ENCODE measurements around the gene TMEM91. TPM values are rescaled to one million over a fixed set of nuclear protein-coding genes. Genes with fewer than 3 reads are reported as not detected.

Gene TMEM91
- total and polyA plus RNA-seq, 9 of the 15 experiments (the other 6 are each of a cell fraction or from before 2014, with no cell fraction given), result 1.2 to 5.2 (median 2.7) TPM

DNA sequence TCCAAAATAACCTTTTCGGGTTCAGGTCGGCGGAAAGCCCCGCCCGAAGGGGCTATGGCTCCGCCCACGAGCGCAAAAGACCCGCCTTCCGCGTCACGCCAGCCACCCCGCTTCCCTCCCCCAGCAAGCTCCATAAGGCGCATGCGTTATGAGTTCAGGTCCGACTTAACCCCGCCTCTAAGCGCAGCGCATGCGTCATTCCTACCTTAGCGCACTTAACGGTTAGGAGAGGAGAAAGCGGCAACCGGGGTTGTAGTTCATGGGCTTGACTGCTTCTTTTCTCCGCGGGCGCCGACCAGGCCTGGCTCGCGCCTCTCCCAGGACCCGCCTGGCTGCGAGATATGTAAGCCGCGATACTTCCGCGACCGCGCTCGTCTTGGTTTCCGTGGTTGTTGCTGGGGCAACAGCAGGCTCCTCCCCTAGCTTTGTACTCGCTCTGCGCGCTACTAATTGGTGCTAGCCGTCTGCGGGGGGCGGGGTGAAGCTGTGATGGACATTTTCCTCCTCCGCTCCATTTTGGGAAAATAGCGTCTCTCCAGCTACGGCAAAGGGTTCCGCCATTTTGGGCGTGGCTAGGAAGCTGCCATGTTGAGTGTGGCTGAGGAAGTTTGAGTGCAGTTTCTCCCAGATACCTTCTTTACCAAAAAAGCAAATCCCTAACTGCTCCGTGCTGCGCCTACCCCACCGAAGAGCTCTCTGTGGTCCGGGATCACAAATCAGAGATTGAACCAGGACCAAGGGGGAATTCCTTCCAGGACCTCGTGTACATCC, 12.4 kb upstream of the TMEM91 start, which contains the start of gene B9D2 (continued):
- no peak for TF ChIP-seq PHB2 (IDR thresholded peaks at IDR 0.05; ENCODE audit: low read depth)
- TF ChIP-seq, protein P1, sequence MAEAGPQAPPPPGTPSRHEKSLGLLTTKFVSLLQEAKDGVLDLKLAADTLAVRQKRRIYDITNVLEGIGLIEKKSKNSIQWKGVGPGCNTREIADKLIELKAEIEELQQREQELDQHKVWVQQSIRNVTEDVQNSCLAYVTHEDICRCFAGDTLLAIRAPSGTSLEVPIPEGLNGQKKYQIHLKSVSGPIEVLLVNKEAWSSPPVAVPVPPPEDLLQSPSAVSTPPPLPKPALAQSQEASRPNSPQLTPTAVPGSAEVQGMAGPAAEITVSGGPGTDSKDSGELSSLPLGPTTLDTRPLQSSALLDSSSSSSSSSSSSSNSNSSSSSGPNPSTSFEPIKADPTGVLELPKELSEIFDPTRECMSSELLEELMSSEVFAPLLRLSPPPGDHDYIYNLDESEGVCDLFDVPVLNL (CRISPR knock-in tag; IDR thresholded peaks at IDR 0.05; ENCODE audit: low read depth), result no peak
- TF ChIP-seq RNF2 (IDR thresholded peaks at IDR 0.05), result no peak
- TF ChIP-seq CBX8 (IDR thresholded peaks at IDR 0.05; ENCODE audit: borderline replicate concordance, extremely low read depth, low read depth, low read length, poor library complexity, severe bottlenecking), result no peak
- peak; percentile 52; the same call in 1 of the 2 replicates for TF ChIP-seq SMAD4 (CRISPR knock-in tag; conservative IDR thresholded peaks at IDR 0.05)
- TF ChIP-seq MBD2 (IDR thresholded peaks at IDR 0.05; ENCODE audit: borderline replicate concordance, low read depth), result peak; percentile 47; the same call in 1 of the 2 replicates
- TF ChIP-seq, protein P2, sequence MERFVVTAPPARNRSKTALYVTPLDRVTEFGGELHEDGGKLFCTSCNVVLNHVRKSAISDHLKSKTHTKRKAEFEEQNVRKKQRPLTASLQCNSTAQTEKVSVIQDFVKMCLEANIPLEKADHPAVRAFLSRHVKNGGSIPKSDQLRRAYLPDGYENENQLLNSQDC (CRISPR knock-in tag; IDR thresholded peaks at IDR 0.05), result no peak
- TF ChIP-seq, protein P3, sequence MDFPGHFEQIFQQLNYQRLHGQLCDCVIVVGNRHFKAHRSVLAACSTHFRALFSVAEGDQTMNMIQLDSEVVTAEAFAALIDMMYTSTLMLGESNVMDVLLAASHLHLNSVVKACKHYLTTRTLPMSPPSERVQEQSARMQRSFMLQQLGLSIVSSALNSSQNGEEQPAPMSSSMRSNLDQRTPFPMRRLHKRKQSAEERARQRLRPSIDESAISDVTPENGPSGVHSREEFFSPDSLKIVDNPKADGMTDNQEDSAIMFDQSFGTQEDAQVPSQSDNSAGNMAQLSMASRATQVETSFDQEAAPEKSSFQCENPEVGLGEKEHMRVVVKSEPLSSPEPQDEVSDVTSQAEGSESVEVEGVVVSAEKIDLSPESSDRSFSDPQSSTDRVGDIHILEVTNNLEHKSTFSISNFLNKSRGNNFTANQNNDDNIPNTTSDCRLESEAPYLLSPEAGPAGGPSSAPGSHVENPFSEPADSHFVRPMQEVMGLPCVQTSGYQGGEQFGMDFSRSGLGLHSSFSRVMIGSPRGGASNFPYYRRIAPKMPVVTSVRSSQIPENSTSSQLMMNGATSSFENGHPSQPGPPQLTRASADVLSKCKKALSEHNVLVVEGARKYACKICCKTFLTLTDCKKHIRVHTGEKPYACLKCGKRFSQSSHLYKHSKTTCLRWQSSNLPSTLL (IDR thresholded peaks at IDR 0.05), result peak; percentile 86
- TF ChIP-seq MAZ (CRISPR knock-in tag; conservative IDR thresholded peaks at IDR 0.05 in 1 of 2, IDR thresholded peaks at IDR 0.05 in 1 of 2), result peak in 1 of 2 experiments; percentile 54; a peak in 2 of 4 replicates
- TF ChIP-seq, protein P4, sequence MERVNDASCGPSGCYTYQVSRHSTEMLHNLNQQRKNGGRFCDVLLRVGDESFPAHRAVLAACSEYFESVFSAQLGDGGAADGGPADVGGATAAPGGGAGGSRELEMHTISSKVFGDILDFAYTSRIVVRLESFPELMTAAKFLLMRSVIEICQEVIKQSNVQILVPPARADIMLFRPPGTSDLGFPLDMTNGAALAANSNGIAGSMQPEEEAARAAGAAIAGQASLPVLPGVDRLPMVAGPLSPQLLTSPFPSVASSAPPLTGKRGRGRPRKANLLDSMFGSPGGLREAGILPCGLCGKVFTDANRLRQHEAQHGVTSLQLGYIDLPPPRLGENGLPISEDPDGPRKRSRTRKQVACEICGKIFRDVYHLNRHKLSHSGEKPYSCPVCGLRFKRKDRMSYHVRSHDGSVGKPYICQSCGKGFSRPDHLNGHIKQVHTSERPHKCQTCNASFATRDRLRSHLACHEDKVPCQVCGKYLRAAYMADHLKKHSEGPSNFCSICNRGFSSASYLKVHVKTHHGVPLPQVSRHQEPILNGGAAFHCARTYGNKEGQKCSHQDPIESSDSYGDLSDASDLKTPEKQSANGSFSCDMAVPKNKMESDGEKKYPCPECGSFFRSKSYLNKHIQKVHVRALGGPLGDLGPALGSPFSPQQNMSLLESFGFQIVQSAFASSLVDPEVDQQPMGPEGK (CRISPR knock-in tag; IDR thresholded peaks at IDR 0.05; ENCODE audit: borderline replicate concordance), result no peak
- TF ChIP-seq CBFA2T3 (IDR thresholded peaks at IDR 0.05), result no peak
- no peak for TF ChIP-seq ZNF311 (CRISPR knock-in tag; IDR thresholded peaks at IDR 0.05)
- TF ChIP-seq ADNP (tag; IDR thresholded peaks at IDR 0.05), result no peak
- TF ChIP-seq ZNF431 (CRISPR knock-in tag; IDR thresholded peaks at IDR 0.05), result no peak
- TF ChIP-seq, protein P5, sequence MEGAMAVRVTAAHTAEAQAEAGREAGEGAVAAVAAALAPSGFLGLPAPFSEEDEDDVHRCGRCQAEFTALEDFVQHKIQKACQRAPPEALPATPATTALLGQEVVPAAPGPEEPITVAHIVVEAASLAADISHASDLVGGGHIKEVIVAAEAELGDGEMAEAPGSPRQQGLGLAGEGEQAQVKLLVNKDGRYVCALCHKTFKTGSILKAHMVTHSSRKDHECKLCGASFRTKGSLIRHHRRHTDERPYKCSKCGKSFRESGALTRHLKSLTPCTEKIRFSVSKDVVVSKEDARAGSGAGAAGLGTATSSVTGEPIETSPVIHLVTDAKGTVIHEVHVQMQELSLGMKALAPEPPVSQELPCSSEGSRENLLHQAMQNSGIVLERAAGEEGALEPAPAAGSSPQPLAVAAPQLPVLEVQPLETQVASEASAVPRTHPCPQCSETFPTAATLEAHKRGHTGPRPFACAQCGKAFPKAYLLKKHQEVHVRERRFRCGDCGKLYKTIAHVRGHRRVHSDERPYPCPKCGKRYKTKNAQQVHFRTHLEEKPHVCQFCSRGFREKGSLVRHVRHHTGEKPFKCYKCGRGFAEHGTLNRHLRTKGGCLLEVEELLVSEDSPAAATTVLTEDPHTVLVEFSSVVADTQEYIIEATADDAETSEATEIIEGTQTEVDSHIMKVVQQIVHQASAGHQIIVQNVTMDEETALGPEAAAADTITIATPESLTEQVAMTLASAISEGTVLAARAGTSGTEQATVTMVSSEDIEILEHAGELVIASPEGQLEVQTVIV (CRISPR knock-in tag; IDR thresholded peaks at IDR 0.05; ENCODE audit: borderline replicate concordance), result no peak
- TF ChIP-seq, protein P6, sequence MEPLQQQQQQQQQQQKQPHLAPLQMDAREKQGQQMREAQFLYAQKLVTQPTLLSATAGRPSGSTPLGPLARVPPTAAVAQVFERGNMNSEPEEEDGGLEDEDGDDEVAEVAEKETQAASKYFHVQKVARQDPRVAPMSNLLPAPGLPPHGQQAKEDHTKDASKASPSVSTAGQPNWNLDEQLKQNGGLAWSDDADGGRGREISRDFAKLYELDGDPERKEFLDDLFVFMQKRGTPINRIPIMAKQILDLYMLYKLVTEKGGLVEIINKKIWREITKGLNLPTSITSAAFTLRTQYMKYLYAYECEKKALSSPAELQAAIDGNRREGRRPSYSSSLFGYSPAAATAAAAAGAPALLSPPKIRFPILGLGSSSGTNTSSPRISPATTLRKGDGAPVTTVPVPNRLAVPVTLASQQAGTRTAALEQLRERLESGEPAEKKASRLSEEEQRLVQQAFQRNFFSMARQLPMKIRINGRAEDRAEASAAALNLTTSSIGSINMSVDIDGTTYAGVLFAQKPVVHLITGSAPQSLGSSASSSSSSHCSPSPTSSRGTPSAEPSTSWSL (CRISPR knock-in tag; IDR thresholded peaks at IDR 0.05; ENCODE audit: borderline replicate concordance), result 0 out of 2 replicates have a peak, but pooled peaks have one; percentile 26
- peak; percentile 85 for TF ChIP-seq ZFX (CRISPR knock-in tag; IDR thresholded peaks at IDR 0.05)

Data from K562 (cell line).